ENCODE measurements around the gene CCNDBP1. TPM values are rescaled to one million over a fixed set of nuclear protein-coding genes. Genes with fewer than 3 reads are reported as not detected.

CCNDBP1 gene, protein sequence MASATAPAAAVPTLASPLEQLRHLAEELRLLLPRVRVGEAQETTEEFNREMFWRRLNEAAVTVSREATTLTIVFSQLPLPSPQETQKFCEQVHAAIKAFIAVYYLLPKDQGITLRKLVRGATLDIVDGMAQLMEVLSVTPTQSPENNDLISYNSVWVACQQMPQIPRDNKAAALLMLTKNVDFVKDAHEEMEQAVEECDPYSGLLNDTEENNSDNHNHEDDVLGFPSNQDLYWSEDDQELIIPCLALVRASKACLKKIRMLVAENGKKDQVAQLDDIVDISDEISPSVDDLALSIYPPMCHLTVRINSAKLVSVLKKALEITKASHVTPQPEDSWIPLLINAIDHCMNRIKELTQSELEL
- 22.8 to 26.5 TPM (median 25.0 TPM) in 5 replicates for total RNA-seq (2022; extraction: Qiagen RNA extraction)

GRCh38 chr15:43185157-43186002 lies at the start of gene CCNDBP1:
Gene CCNDBP1, plus strand, starts transcription at chr15:43185403. Its CDS starts 96 bp downstream, at chr15:43185499.

GRCh38 chr15:43220991-43221403 lies 35.8 kb downstream of the CCNDBP1 start, which contains the start of gene EPB42:
Gene EPB42, minus strand, starts transcription at chr15:43221018. Its CDS starts 193 bp downstream, at chr15:43220825.

Other genes starting within 250 kb of the CCNDBP1 start
- gene UBR1, start 79.4 kb upstream of the CCNDBP1 start, total RNA-seq (2022; extraction: Qiagen RNA extraction), result 3.2 to 5.1 TPM (median 4.9 TPM) in 5 replicates
- gene TMEM62, start 51.8 kb upstream of the CCNDBP1 start, total RNA-seq (2022; extraction: Qiagen RNA extraction), result 8.4 to 9.7 TPM (median 9.2 TPM) in 5 replicates
- gene EPB42, start 35.6 kb downstream of the CCNDBP1 start, total RNA-seq (2022; extraction: Qiagen RNA extraction), result not detected in 5 replicates
- not detected in 5 replicates for gene TGM5, start 81.5 kb downstream of the CCNDBP1 start, total RNA-seq (2022; extraction: Qiagen RNA extraction)
- gene TGM7, start 116.9 kb downstream of the CCNDBP1 start, total RNA-seq (2022; extraction: Qiagen RNA extraction), result not detected in 5 replicates
- 6.1 to 8.1 TPM (median 7.2 TPM) in 5 replicates for gene LCMT2, start 145.2 kb downstream of the CCNDBP1 start, total RNA-seq (2022; extraction: Qiagen RNA extraction)
- gene ZSCAN29, start 185.6 kb downstream of the CCNDBP1 start, total RNA-seq (2022; extraction: Qiagen RNA extraction), result 6.8 to 10.8 TPM (median 9.6 TPM) in 5 replicates
- gene TUBGCP4, start 185.7 kb downstream of the CCNDBP1 start, total RNA-seq (2022; extraction: Qiagen RNA extraction), result 4.1 to 7.0 TPM (median 5.5 TPM) in 5 replicates